PC-3 (cell line): Measurements from ENCODE around the gene TUBA3E. TPM values are rescaled to one million over a fixed set of nuclear protein-coding genes. Genes with fewer than 3 reads are reported as not detected.
"Not testable (repeated sequence)": the region's sequence is repeated elsewhere in the genome, so short reads cannot be mapped to it uniquely, and the experiment has no call there.

Source experiments
- ATAC-seq: fragments of 200-7000 bp; cut with Tn5 transposase; 2 replicates; pipeline ENCODE4 v1.9.1; 2020; ENCODE audit warnings: mild to moderate bottlenecking, moderate library complexity
- BruUV-seq: library from RNA; stranded (reverse); fragments of 400-500 nt; replicated peaks from 2 replicates; lab custom pipeline; 2021; lab: Mats Ljungman, UMichigan
- CTCF ChIA-PET: fragments of 300-600 bp; sonication (Branson Sonifier 250); formaldehyde crosslinking; loops from one replicate; lab custom pipeline; 2022; ENCODE audit warnings: antibody characterized with exemption; lab: Charles Lee
- POLR2A ChIA-PET: fragments of 300-600 bp; sonication (Branson Sonifier 250); formaldehyde crosslinking; loops from one replicate; lab custom pipeline; 2022; ENCODE audit warnings: antibody characterized with exemption; ENCODE audit not compliant: unreplicated experiment; lab: Charles Lee
- DNase-seq: peaks from one replicate; pipeline ENCODE4 v3.0.0-alpha.2; 2015
- H2AFZ ChIP-seq: fragments of 300-600 bp; sonication (generic); 2 replicates; pipeline ENCODE4 v1.6.0; 2016; ENCODE audit warnings: antibody characterized with exemption, low read length
- H3F3A ChIP-seq: fragments of 300-600 bp; sonication (generic); one replicate; pipeline ENCODE4 v1.6.0; 2017; ENCODE audit warnings: antibody characterized with exemption, low read length, control low read depth, mild to moderate bottlenecking; ENCODE audit not compliant: unreplicated experiment
- H3K27ac ChIP-seq: fragments of 300-600 bp; sonication (generic); 2 replicates; pipeline ENCODE4 v1.5.1; 2016; ENCODE audit warnings: mild to moderate bottlenecking, low read length
- H3K27me3 ChIP-seq: fragments of 300-600 bp; sonication (generic); 2 replicates; pipeline ENCODE4 v1.6.1; 2016; ENCODE audit warnings: low read length, mixed read lengths
- H3K36me3 ChIP-seq: fragments of 300-600 bp; sonication (generic); 2 replicates; pipeline ENCODE4 v1.6.1; 2016; ENCODE audit warnings: low read depth, mixed run types, low read length, mixed read lengths
- H3K4me1 ChIP-seq: fragments of 300-600 bp; sonication (generic); 2 replicates; pipeline ENCODE4 v1.5.1; 2016; ENCODE audit warnings: low read length; ENCODE audit not compliant: insufficient read depth
- H3K4me2 ChIP-seq: fragments of 300-600 bp; sonication (generic); 2 replicates; pipeline ENCODE4 v1.6.0; 2016; ENCODE audit warnings: low read length
- H3K4me3 ChIP-seq: fragments of 300-600 bp; sonication (generic); 2 replicates; pipeline ENCODE4 v1.5.1; 2016; ENCODE audit warnings: mild to moderate bottlenecking, low read length, mixed read lengths
- H3K79me2 ChIP-seq: fragments of 300-600 bp; sonication (generic); 2 replicates; pipeline ENCODE4 v1.6.1; 2017; ENCODE audit warnings: low read length, mixed read lengths
- H3K9ac ChIP-seq: fragments of 300-600 bp; sonication (generic); 2 replicates; pipeline ENCODE4 v1.6.0; 2016; ENCODE audit warnings: mild to moderate bottlenecking, low read length
- H3K9me2 ChIP-seq: fragments of 300-600 bp; sonication (generic); replicated peaks from 2 replicates; pipeline ENCODE4 v1.6.1; 2016; ENCODE audit warnings: mixed run types, low read length, mixed read lengths
- H3K9me3 ChIP-seq: fragments of 300-600 bp; sonication (generic); 2 replicates; pipeline ENCODE4 v1.6.1; 2016; ENCODE audit warnings: low read length, mixed read lengths
- H4K20me1 ChIP-seq: fragments of 300-600 bp; sonication (generic); 2 replicates; pipeline ENCODE4 v1.6.1; 2016; ENCODE audit warnings: low read length, mixed read lengths
- EZH2 ChIP-seq: fragments of 300-600 bp; sonication (generic); IDR thresholded peaks from one replicate; pipeline ENCODE4 v1.6.1; 2017; ENCODE audit warnings: antibody characterized with exemption, mild to moderate bottlenecking, low read length; ENCODE audit not compliant: unreplicated experiment
- EZH2phosphoT487 ChIP-seq: fragments of 300-600 bp; sonication (generic); IDR thresholded peaks from 2 replicates; pipeline ENCODE4 v1.6.1; 2018; ENCODE audit warnings: mild to moderate bottlenecking, antibody characterized with exemption, low read length, borderline replicate concordance
- intact Hi-C: fragments of 100-400 bp; cut with micrococcal nuclease; formaldehyde crosslinking; loops from 2 replicates; pipeline ENCODE4 v1.9.0; 2023
- total RNA-seq: library from RNA; depleted of rRNA; stranded (reverse); fragments of >200 nt; gene quantifications from 2 replicates; pipeline ENCODE4 v1.2.3, GENCODE V29; 2014
- TF ChIP-seq, protein P1 (sequence below): fragments of 300-600 bp; sonication (generic); conservative IDR thresholded peaks from 2 replicates; pipeline ENCODE4 v1.5.1; 2017; ENCODE audit warnings: antibody characterized with exemption, low read depth, mild to moderate bottlenecking, low read length

TUBA3E gene
- total RNA-seq, 1 experiment from 2014 or later, result not detected

DNA sequence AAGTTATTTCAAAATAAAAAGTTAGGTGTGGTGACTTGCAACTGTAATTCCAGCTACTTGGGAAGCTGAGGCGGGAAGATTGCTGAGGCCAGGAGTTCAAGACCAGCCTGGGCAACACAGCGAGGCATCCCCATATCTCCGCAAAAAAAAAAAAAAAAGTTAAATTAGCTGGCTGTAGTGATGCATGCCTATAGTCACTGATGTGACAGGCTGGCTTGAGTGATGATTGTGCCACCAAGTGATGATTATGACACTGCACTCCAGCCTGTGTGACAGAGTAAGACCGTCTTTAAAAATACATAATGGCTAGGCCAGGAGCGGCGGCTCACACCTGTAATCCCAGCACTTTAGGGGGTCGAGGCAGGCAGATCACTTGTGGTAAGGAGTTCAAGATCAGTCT lies 28.3 kb downstream of the TUBA3E start:
- H3K4me3 ChIP-seq, result no peak overlapping the region
- no peaks in the 10 kb centered on the region for H3F3A ChIP-seq
- no peak overlapping the region for H3K27ac ChIP-seq
- no TSS peak for BruUV-seq
- POLR2A ChIA-PET, result no interaction called here
- TF ChIP-seq, protein P1, sequence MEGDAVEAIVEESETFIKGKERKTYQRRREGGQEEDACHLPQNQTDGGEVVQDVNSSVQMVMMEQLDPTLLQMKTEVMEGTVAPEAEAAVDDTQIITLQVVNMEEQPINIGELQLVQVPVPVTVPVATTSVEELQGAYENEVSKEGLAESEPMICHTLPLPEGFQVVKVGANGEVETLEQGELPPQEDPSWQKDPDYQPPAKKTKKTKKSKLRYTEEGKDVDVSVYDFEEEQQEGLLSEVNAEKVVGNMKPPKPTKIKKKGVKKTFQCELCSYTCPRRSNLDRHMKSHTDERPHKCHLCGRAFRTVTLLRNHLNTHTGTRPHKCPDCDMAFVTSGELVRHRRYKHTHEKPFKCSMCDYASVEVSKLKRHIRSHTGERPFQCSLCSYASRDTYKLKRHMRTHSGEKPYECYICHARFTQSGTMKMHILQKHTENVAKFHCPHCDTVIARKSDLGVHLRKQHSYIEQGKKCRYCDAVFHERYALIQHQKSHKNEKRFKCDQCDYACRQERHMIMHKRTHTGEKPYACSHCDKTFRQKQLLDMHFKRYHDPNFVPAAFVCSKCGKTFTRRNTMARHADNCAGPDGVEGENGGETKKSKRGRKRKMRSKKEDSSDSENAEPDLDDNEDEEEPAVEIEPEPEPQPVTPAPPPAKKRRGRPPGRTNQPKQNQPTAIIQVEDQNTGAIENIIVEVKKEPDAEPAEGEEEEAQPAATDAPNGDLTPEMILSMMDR, result no peak
- TF ChIP-seq EZH2 (no peak), EZH2phosphoT487 (no peak)
- intact Hi-C loops, result no loop called here
- no peaks in the 10 kb centered on the region for H3K79me2 ChIP-seq
- no peak overlapping the region for H3K4me2 ChIP-seq
- no peaks in the 10 kb centered on the region for H3K9me3 ChIP-seq
- H3K36me3 ChIP-seq, result peaks cover 19% of the 10 kb centered on the region
- no peaks in the 10 kb centered on the region for H3K9me2 ChIP-seq
- H4K20me1 ChIP-seq, result no peaks in the 10 kb centered on the region
- CTCF ChIA-PET, result no interaction called here
- no peaks in the 10 kb centered on the region for H3K27me3 ChIP-seq
- ATAC-seq (no peak), DNase-seq (no peak)
- H3K4me1 ChIP-seq, result no peaks in the 10 kb centered on the region
- no peak overlapping the region for H2AFZ ChIP-seq
- no peak overlapping the region for H3K9ac ChIP-seq

DNA sequence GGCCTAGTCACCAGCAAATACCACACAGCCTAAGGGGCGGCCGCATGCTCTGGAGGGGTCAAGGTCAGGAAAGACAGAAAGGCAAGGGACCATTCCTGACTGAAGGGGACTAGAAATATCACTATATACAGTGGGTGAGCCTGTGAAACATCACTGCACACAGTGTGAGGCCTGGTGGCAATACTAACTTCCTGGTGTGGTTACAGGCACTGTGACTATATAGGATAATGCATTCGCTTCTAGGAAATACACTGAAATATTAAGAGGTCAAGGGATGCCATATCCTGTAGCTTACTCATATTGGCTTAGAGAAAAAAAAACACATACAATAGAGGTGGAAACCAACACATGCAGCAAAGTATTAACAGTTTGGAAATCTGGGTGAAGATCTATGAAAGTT lies 29.1 kb downstream of the TUBA3E start:
- H2AFZ ChIP-seq, H3K9ac ChIP-seq, intact Hi-C loops, H4K20me1 ChIP-seq, H3K27ac ChIP-seq, POLR2A ChIA-PET, H3K4me2 ChIP-seq, BruUV-seq, CTCF ChIA-PET, DNase-seq, H3K79me2 ChIP-seq, H3K9me2 ChIP-seq, H3K27me3 ChIP-seq, H3K4me3 ChIP-seq, H3K4me1 ChIP-seq, H3F3A ChIP-seq, H3K9me3 ChIP-seq: not testable (repeated sequence)
- H3K36me3 ChIP-seq, result peaks cover 15% of the 10 kb centered on the region
- peak; percentile 46 for ATAC-seq

DNA sequence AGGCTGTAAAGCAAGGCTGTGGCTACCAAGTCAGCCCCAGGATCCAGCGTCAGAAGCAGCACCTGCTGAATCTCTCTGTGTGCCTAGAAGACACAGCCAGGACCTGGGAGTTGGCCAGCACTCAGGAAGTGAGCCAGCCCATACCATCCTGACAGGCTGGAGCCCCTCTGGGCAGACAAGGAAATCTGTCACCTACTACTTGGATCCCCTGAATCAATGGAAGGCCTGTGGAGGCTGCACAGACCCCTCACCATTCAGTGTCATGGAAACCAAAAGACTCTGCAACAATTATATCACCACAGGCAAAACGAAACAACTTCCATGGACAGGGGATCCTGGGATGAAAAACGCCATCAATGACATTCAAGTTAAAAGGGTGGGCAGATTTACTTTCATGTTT lies 31.6 kb downstream of the TUBA3E start:
- H3K36me3 ChIP-seq, result peaks cover 15% of the 10 kb centered on the region
- POLR2A ChIA-PET, H3K9me3 ChIP-seq, DNase-seq, H3K9ac ChIP-seq, H3K79me2 ChIP-seq, H3F3A ChIP-seq, CTCF ChIA-PET, intact Hi-C loops, H3K27ac ChIP-seq, H4K20me1 ChIP-seq, H3K9me2 ChIP-seq, H2AFZ ChIP-seq, H3K4me2 ChIP-seq, ATAC-seq, BruUV-seq, H3K27me3 ChIP-seq, H3K4me1 ChIP-seq, H3K4me3 ChIP-seq: not testable (repeated sequence)

DNA sequence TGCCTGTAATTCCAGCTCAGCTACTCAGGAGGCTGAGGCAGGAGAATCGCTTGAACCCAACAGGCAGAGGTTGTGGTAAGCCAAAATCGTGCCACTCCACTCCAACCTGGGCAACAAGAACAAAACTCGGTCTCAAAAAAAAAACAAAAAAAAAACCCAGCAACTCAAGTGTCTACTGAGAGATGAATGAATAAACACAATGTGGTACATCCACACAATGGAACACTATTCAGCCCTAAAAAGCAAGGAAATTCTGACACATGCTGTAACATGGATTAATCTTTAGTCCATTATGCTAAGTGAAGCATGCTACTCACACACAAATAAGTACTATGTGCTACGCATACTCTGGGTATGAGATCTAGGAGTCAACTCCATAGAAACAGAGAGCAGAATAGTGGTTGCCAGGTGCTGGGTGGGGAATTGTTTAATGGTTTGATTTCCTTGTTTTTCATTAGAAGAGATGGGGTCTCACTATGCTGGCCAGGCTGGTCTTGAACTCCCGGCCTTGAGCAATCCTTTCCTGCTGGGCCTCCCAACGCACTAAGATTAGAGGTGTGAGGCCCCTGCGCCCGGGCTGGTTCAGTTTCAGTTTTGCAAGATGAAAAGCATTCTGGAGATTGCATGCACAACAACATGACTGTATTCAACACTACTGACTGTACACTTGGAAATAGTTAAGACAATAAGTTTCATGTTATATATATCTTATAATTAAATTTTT lies 32.8 kb downstream of the TUBA3E start:
- CTCF ChIA-PET, result no interaction called here
- Histone ChIP-seq H3K27me3 (no peaks in the 10 kb centered on the region), H3K4me2 (no peak overlapping the region), H3K27ac (no peak overlapping the region), H3K9ac (no peak overlapping the region), H3K4me1 (no peaks in the 10 kb centered on the region), H4K20me1 (no peaks in the 10 kb centered on the region), H2AFZ (no peak overlapping the region), H3F3A (no peaks in the 10 kb centered on the region), H3K79me2 (no peaks in the 10 kb centered on the region), H3K4me3 (no peak overlapping the region), H3K36me3 (peaks cover 14% of the 10 kb centered on the region), H3K9me3 (no peaks in the 10 kb centered on the region), H3K9me2 (no peaks in the 10 kb centered on the region)
- intact Hi-C loops, result no loop called here
- ATAC-seq (no peak), DNase-seq (no peak)
- no TSS peak for BruUV-seq
- TF ChIP-seq EZH2phosphoT487 (no peak), EZH2 (no peak)
- TF ChIP-seq, protein P1, result no peak
- POLR2A ChIA-PET, result no interaction called here
